Effector CD8-positive, alpha-beta T cell (primary cell): ENCODE data around the gene TAP1.
A peak's percentile ranks its signal among the peaks of the same experiment; 100 is the strongest.
"Not testable (repeated sequence)": the region's sequence is repeated elsewhere in the genome, so short reads cannot be mapped to it uniquely, and the experiment has no call there.

ENCODE experiments used
- DNase-seq: peaks from one replicate; lab custom pipeline; 2025; lab: John Stamatoyannopoulos, UW

The TAP1 gene

GRCh38 chr6:32839356-32839755 lies 14.1 kb downstream of the TAP1 start:
- no peak for DNase-seq

- DNase-seq, result peak; percentile 95
These were observed 15.2 kb downstream of the TAP1 start, which contains the start of gene TAP2 for GRCh38 chr6:32838114-32838958. Gene TAP2, minus strand, starts transcription at chr6:32838739. Its CDS starts 506 bp downstream, at chr6:32838233.

GRCh38 chr6:32837651-32838113 lies 15.8 kb downstream of the TAP1 start:
- no peak for DNase-seq

GRCh38 chr6:32836873-32837272 lies 16.6 kb downstream of the TAP1 start:
- no peak for DNase-seq

- no peak for DNase-seq
These were observed 18.2 kb downstream of the TAP1 start for GRCh38 chr6:32835167-32835893.

- no peak for DNase-seq
These were observed 19.8 kb downstream of the TAP1 start for GRCh38 chr6:32833664-32834063.

- DNase-seq, result no peak
These were observed 21.0 kb downstream of the TAP1 start for GRCh38 chr6:32832535-32832934.

- no peak for DNase-seq
These were observed 22.6 kb downstream of the TAP1 start for GRCh38 chr6:32830936-32831335.

GRCh38 chr6:32830017-32830416 lies 23.5 kb downstream of the TAP1 start:
- DNase-seq, result no peak

- DNase-seq, result no peak
These were observed 24.0 kb downstream of the TAP1 start for GRCh38 chr6:32829495-32829894.

- DNase-seq, result no peak
These were observed 26.5 kb downstream of the TAP1 start for GRCh38 chr6:32827025-32827424.

GRCh38 chr6:32825966-32826365 lies 27.5 kb downstream of the TAP1 start:
- DNase-seq, result no peak

- DNase-seq, result no peak
These were observed 33.8 kb downstream of the TAP1 start for GRCh38 chr6:32819729-32820128.

GRCh38 chr6:32818867-32819266 lies 34.6 kb downstream of the TAP1 start:
- no peak for DNase-seq

GRCh38 chr6:32816746-32817204 lies 36.7 kb downstream of the TAP1 start, which contains the start of gene HLA-DOB:
Gene HLA-DOB, minus strand, starts transcription at chr6:32817002. Its CDS starts 51 bp downstream, at chr6:32816951.
- DNase-seq, result no peak

GRCh38 chr6:32815996-32816395 lies 37.5 kb downstream of the TAP1 start:
- DNase-seq, result no peak

- no peak for DNase-seq
These were observed 38.4 kb downstream of the TAP1 start for GRCh38 chr6:32815115-32815514.

GRCh38 chr6:32814145-32814544 lies 39.4 kb downstream of the TAP1 start:
- DNase-seq, result no peak

- DNase-seq, result no peak
These were observed 44.3 kb downstream of the TAP1 start for GRCh38 chr6:32809171-32809570.

- DNase-seq, result no peak
These were observed 46.4 kb downstream of the TAP1 start for GRCh38 chr6:32807020-32807580.

- DNase-seq, result not testable (repeated sequence)
These were observed 48.1 kb downstream of the TAP1 start for GRCh38 chr6:32805404-32805803.

- no peak for DNase-seq
These were observed 50.1 kb downstream of the TAP1 start for GRCh38 chr6:32803416-32803815.
